Gastrocnemius medialis (tissue), 4 donors: ENCODE data around the gene CACNA1C.

ENCODE experiments used
- POLR2A ChIP-seq, 2 donors: fragments of 450-650 bp; IDR thresholded peaks; one replicate each; pipeline ENCODE4 v1.6.1; 2017; ENCODE audit warnings: antibody characterized with exemption in 2 of 2, mild to moderate bottlenecking in 2 of 2, moderate library complexity in 2 of 2
- TF ChIP-seq, protein P1 (sequence below), 5 experiments: fragments of 450-650 bp in 3 of 5; fragments of 200-600 bp in 2 of 5; sonication (generic) in 2 of 5; IDR thresholded peaks in 4 of 5; conservative IDR thresholded peaks in 1 of 5; 1 replicate in 4 of 5; 2 replicates in 1 of 5; pipeline ENCODE4 v1.5.1; 2016 to 2019; ENCODE audit warnings: antibody characterized with exemption in 5 of 5, mild to moderate bottlenecking in 3 of 5, moderate library complexity in 3 of 5

DNA sequence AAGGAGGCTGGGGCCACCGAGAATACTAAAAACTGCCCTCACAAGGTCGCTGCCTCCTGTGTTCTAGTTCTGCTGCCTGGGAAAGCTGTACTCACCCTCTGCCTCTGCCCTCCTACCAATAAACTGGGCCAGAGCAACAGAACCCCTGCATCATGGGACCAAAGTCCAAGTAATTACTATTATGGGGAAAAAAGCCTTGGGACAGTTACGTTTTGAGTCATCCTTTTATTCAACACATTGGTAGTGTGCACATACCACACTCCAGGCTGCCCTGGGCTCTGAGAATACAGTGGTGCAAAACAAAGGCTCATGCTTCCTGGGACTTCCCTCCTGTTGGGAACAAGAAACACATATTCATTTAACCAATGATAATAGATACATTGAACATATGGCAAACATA, 49.0 kb downstream of the CACNA1C start:
- TF ChIP-seq, protein P1, sequence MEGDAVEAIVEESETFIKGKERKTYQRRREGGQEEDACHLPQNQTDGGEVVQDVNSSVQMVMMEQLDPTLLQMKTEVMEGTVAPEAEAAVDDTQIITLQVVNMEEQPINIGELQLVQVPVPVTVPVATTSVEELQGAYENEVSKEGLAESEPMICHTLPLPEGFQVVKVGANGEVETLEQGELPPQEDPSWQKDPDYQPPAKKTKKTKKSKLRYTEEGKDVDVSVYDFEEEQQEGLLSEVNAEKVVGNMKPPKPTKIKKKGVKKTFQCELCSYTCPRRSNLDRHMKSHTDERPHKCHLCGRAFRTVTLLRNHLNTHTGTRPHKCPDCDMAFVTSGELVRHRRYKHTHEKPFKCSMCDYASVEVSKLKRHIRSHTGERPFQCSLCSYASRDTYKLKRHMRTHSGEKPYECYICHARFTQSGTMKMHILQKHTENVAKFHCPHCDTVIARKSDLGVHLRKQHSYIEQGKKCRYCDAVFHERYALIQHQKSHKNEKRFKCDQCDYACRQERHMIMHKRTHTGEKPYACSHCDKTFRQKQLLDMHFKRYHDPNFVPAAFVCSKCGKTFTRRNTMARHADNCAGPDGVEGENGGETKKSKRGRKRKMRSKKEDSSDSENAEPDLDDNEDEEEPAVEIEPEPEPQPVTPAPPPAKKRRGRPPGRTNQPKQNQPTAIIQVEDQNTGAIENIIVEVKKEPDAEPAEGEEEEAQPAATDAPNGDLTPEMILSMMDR (IDR thresholded peaks at IDR 0.05 in 4 of 5, conservative IDR thresholded peaks at IDR 0.05 in 1 of 5): no peak
- no peak for TF ChIP-seq POLR2A (IDR thresholded peaks at IDR 0.05)
